ENCODE data around the gene DCAF5. TPM values are rescaled to one million over a fixed set of nuclear protein-coding genes. Genes with fewer than 3 reads are reported as not detected.

The DCAF5 gene
- polyA plus RNA-seq, 3 donors: 56.3 to 65.9 (median 57.9) TPM

- peak in 9 of 11 donors; percentile 32 to 65 (median 47) for DNase-seq (ENCODE audit: extremely low read depth in 1 of 11, low read depth in 9 of 11, low spot score in 4 of 11)
These were observed 578 bp downstream of the DCAF5 start for GRCh38 chr14:69152181-69152901.

DNA sequence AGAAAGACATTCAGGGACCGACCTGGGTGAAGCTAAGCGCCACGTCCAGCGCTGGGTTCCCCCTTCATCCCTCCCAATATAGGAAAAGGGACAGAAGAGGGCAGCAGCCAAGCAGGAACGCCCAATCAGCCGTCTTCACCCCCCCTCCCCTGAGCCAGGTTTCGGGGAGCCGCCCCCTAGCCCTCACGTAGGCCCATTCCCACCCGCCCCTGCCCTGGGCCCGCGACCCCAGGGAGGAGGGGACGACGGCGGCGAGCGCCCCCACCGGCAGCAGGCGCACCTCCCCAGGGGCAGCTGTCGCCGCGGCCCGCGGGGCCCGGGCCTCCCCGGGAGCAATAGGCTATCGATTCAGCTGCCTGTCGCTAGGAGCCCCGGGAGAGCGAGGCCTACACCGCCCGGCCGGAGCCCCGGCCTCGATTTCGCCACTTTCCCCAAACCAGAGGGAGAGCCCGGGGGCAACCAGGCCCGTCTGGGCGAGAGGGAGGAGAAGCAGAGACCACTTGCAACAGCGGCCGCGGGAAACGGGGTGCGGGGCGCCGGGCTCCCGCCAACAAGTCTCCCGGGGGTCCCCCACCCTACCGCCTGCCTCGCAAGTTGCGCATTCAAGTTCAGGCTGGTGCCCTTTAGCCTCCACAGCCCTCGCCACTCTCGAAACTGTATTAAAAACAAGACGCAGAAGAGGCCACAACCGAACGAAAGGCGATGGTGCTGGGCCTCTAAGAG, 1.3 kb downstream of the DCAF5 start:
- DNase-seq (ENCODE audit: extremely low read depth in 1 of 11, low read depth in 9 of 11, low spot score in 4 of 11): peak in 9 of 11 donors; percentile 44 to 72 (median 64)

GRCh38 chr14:69149461-69150244, 3.3 kb downstream of the DCAF5 start:
- no peak for DNase-seq (ENCODE audit: extremely low read depth in 1 of 11, low read depth in 9 of 11, low spot score in 4 of 11)

GRCh38 chr14:69142101-69142500, 10.8 kb downstream of the DCAF5 start:
- peak in 2 of 11 donors; percentile 5 to 29 for DNase-seq (ENCODE audit: extremely low read depth in 1 of 11, low read depth in 9 of 11, low spot score in 4 of 11)

DNA sequence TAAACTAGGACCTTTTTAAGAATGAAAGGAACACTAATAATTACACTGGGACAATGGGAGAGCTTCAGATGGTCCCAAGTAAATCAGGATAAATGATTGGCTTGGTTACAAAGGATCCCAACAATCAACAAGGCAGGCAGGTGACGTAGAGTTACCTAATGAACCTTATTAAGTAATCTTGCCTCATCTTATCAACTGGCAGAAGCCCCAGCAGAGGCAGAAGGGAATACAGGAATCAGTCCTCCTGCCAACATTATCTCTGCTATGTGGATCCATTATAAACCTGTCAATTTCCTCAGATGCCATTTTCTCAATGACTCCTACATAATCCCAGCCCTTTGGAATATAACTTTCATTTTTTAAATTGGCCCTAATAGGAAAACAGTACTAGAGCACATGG, 11.4 kb downstream of the DCAF5 start:
- no peak for DNase-seq (ENCODE audit: extremely low read depth in 1 of 11, low read depth in 9 of 11, low spot score in 4 of 11)

- DNase-seq (ENCODE audit: extremely low read depth in 1 of 11, low read depth in 9 of 11, low spot score in 4 of 11): no peak
These were observed 13.2 kb downstream of the DCAF5 start for GRCh38 chr14:69139743-69140142.

GRCh38 chr14:69137843-69138535, 14.9 kb downstream of the DCAF5 start:
- no peak for DNase-seq (ENCODE audit: extremely low read depth in 1 of 11, low read depth in 9 of 11, low spot score in 4 of 11)

- no peak for DNase-seq (ENCODE audit: extremely low read depth in 1 of 11, low read depth in 9 of 11, low spot score in 4 of 11)
These were observed 15.5 kb downstream of the DCAF5 start for GRCh38 chr14:69137416-69137815.

DNA sequence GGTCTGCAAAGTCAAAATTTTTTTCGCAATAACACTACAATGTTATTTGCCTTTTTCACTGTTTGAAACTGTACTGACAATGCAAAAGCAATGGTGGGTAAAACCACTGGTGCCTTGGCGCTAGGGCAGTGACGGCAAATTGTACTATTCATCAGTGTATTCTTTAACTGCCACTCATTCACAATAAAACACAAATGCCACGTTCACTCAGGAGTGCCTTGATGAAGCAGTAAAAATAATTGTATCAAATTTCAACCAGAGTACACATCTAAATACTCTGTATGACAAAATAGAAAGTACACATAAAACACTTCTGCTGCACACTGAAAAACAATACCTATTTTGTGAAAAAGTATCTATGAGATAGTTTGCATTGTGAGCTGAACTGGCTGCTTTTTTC, 17.8 kb downstream of the DCAF5 start:
- DNase-seq (ENCODE audit: extremely low read depth in 1 of 11, low read depth in 9 of 11, low spot score in 4 of 11): no peak

DNA sequence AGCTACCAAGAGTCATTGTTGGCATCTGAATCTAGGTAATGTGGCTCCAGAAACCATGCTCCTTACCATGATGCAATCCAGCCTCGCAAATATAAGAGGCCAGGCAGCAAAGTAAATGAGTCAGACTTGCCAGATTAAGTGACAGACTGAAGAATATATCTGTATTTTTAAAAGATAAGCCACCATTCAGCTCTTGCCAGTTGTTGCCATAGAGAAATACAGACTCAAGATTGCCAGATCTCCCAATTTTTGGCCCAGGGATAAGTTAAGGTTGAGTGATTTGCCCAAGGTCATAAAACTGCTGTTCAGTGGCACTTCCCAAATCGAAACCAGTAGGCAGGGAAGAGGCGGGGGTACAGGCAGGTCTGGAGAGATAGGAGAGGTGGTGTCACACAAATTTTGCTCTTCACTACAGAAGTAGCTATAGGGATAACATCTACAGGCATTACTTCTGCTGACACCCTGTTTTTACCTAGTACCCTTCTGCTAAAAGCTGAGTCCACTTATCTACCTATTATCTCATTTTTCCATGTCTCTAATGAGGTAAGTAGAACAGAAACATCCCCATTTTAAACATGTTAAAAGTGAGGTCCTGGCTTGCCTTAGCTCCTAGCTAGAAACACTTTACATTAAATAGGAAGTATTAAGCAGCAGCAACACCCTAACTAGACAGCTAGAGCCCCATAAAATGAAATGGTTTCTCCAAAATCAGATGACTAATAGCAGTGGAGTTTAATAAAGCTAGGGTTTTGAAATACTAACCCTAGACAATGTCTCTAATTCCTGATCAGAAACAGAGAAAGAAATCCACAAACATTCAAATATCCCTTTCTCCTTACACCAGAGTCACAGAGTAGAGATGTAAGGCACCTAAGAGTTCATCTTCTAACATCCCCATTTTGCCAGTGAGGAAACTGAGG, 19.5 kb downstream of the DCAF5 start:
- no peak for DNase-seq (ENCODE audit: extremely low read depth in 1 of 11, low read depth in 9 of 11, low spot score in 4 of 11)

DNA sequence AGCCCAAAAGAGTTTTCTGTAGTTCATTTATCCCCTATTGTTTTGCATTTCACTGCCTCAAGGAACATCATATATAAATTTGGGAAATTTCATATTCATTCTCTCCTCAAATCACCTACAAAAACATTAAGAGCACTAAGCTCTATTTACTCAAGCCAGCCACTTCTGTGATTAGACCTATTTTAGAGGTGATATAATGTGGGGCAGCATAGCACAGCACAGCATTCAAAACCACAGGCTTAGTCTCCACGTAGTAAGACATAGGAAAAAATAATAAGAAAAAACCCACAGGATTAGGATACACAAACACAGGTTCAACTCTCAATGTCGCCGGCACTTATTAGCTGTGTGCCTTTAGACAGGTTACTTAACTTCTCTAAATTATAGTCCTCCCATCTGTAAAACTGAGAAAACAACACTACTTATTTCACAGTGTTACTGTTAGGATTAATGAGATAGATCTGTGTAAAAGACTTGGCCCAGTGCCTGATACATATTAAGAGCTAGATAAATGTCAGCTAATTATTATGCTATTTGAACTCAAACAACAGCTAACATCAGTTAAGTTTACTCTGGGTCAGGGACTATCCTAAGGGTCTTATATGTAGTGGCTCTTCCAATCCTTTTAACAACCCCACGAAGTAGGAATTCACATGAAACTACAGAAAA, 20.3 kb downstream of the DCAF5 start:
- no peak for DNase-seq (ENCODE audit: extremely low read depth in 1 of 11, low read depth in 9 of 11, low spot score in 4 of 11)

- no peak for DNase-seq (ENCODE audit: extremely low read depth in 1 of 11, low read depth in 9 of 11, low spot score in 4 of 11)
These were observed 21.7 kb downstream of the DCAF5 start for GRCh38 chr14:69131176-69131575.

DNA sequence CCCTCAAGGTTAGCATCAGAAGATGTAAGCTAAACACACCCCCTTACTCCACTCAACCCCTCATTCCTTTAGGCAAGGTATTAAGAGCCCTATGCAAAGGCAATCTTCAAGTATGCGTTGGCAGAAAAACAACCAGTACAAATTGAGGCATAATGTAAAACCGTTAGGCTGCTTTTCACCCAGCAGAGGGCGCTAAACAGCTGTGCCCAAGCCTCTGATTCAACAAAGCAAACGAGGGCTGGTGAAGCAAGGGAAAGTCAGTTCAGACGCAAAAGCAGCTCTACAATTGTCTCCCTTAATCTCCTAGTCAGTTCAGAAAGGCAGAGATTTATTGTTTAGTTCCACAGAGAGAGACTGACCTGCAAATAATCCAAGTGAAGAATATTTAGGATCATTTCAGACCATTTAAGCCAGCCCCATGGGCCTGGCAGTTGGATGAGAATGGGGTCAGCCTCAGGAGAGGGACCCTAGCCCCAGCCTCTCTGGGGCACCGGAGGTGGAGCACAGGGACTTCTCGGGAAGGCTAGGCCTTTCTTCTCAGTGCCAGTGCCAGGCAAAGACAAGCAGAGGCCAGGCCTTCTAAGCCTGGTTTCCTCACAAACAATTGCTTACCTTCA, 23.5 kb downstream of the DCAF5 start:
- DNase-seq (ENCODE audit: extremely low read depth in 1 of 11, low read depth in 9 of 11, low spot score in 4 of 11): peak in 10 of 11 donors; percentile 60 to 81 (median 74)

- no peak for DNase-seq (ENCODE audit: extremely low read depth in 1 of 11, low read depth in 9 of 11, low spot score in 4 of 11)
These were observed 34.6 kb downstream of the DCAF5 start for GRCh38 chr14:69118305-69118704.

- peak in 1 of 11 donors; percentile 26 for DNase-seq (ENCODE audit: extremely low read depth in 1 of 11, low read depth in 9 of 11, low spot score in 4 of 11)
These were observed 35.7 kb downstream of the DCAF5 start for GRCh38 chr14:69117020-69117767.

DNA sequence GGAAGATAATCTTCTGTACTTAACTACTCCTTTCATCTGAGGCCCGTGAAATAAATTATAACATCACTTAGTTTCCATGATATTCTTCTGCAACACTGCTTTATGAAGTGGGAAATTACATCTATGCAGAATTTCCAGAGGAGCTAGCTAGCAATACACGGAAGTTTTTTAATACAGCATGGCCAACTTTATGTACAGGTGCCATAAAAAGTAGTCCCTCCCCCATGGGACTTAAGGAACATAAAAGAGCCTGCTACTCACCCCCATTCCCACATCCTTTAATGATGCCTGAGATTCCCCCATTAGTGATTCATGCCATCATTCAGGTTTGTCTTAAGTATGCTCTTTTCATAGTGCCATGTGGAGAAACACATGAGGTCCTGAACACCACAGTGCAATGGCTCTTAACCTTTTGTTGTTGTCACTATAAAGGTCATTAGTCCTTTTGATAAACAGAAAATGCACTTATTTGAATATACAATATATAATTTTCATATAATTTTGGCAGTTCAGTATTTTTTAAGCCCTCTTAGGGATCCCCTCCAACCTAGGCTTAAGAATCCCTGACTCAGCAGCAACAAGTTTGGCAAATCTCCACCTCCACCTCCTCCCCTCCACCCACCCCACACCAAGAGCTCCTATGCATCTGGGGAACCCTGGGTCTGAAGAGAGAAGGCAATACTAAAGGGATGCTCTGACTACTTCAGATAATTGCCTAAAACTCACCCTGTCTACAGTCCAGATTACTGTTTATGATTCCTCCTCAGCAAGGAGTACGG, 37.3 kb downstream of the DCAF5 start:
- no peak for DNase-seq (ENCODE audit: extremely low read depth in 1 of 11, low read depth in 9 of 11, low spot score in 4 of 11)

All from renal cortex interstitium (tissue), 11 donors.